ENCODE data around the gene MEGF9. TPM values are rescaled to one million over a fixed set of nuclear protein-coding genes. Genes with fewer than 3 reads are reported as not detected.

The MEGF9 gene
- total and polyA plus RNA-seq, 2 donors (not counting 3 experiments of a cell fraction or from before 2014, with no cell fraction given) = 4.0 to 13.0 TPM

- peak; percentile 24 for FAIRE-seq
- H4K20me1 ChIP-seq (replicated peaks; ENCODE audit: control insufficient read depth, extremely low read depth, insufficient read depth, low read length) = no peaks in the 10 kb centered on the region
- intact Hi-C loops (cut with micrococcal nuclease) = no loop called here
- no peaks in the 10 kb centered on the region for H3K4me1 ChIP-seq (ENCODE audit: control insufficient read depth, extremely low read depth, insufficient read depth, low read length)
- H3K9ac ChIP-seq (replicated peaks; ENCODE audit: extremely low read depth, insufficient read depth, low read length) = no peak overlapping the region
- H3K4me2 ChIP-seq (ENCODE audit: insufficient read depth, low read length) = no peak overlapping the region
- DNase-seq (ENCODE audit: low read depth, low spot score) = no peak
- H2AFZ ChIP-seq (ENCODE audit: low read depth, low read length) = no peak overlapping the region
- no peak for TF ChIP-seq CTCF (IDR thresholded peaks at IDR 0.05; ENCODE audit: extremely low read depth in 1 of 2, insufficient read depth in 1 of 2, low read depth in 1 of 2, low read length in 2 of 2)
- TF ChIP-seq MAX (IDR thresholded peaks at IDR 0.05; ENCODE audit: insufficient read depth, insufficient read length) = no peak
- no peak for TF ChIP-seq GATA2 (IDR thresholded peaks at IDR 0.05; ENCODE audit: insufficient read depth, insufficient read length, low read depth, low read length)
- no peak for TF ChIP-seq POLR2A (IDR thresholded peaks at IDR 0.05; ENCODE audit: low read depth, low read length)
- TF ChIP-seq EZH2 (IDR thresholded peaks at IDR 0.05; ENCODE audit: borderline replicate concordance, low read depth, low read length, severe bottlenecking) = no peak
- TF ChIP-seq POLR2AphosphoS5 (IDR thresholded peaks at IDR 0.05; ENCODE audit: insufficient read depth, low read depth, low read length) = no peak
- TF ChIP-seq JUN (IDR thresholded peaks at IDR 0.05; ENCODE audit: borderline replicate concordance, insufficient read depth, insufficient read length, low read depth) = no peak
- TF ChIP-seq FOS (IDR thresholded peaks at IDR 0.05; ENCODE audit: borderline replicate concordance, insufficient read depth, low read length) = no peak
- no peak for TF ChIP-seq MYC (IDR thresholded peaks at IDR 0.05; ENCODE audit: low read depth, low read length)
- POLR2A ChIA-PET = no interaction called here
- BruUV-seq (replicated peaks) = no TSS peak
- H3K9me1 ChIP-seq (replicated peaks; ENCODE audit: control insufficient read depth, extremely low read depth, insufficient read depth, low read length) = no peaks in the 10 kb centered on the region
- no peaks in the 10 kb centered on the region for H3K9me3 ChIP-seq (replicated peaks; ENCODE audit: control insufficient read depth, insufficient read depth, low read length)
- H3K4me3 ChIP-seq (replicated peaks in 1 of 3; ENCODE audit: insufficient read depth in 1 of 3, low read depth in 1 of 3, low read length in 3 of 3) = no peak overlapping the region
- no peaks in the 10 kb centered on the region for H3K79me2 ChIP-seq (ENCODE audit: control insufficient read depth, insufficient read depth, low read length)
- no peaks in the 10 kb centered on the region for H3K27me3 ChIP-seq (ENCODE audit: control insufficient read depth in 2 of 2, insufficient read depth in 2 of 2, low read length in 2 of 2)
- no peak overlapping the region for H3K27ac ChIP-seq (ENCODE audit: insufficient read depth, low read depth, low read length)
- dilution Hi-C loops (cut with MboI; ENCODE audit: extremely low pct_ligation_motif_present, low sequenced_read_pairs) = no loop called here
- no peaks in the 10 kb centered on the region for H3K36me3 ChIP-seq (ENCODE audit: control insufficient read depth in 2 of 2, extremely low read depth in 1 of 2, insufficient read depth in 2 of 2, low read length in 2 of 2)
- CTCF ChIA-PET = interaction anchor here (1.6 kb wide), 1 partner anchor 16 kb away, joined by 4 read pairs; no protein-coding TSS in a partner anchor
Measured at GRCh38 chr9:120676767-120677402, 37.4 kb downstream of the MEGF9 start.
